SW480 (cell line): Measurements from ENCODE around the gene CDC40.
"Not testable (repeated sequence)": the region's sequence is repeated elsewhere in the genome, so short reads cannot be mapped to it uniquely, and the experiment has no call there.

Experiments used
- DNase-seq: peaks from one replicate; pipeline ENCODE4 v3.0.0-alpha.2; 2016; ENCODE audit warnings: low spot score

The CDC40 gene

GRCh38 chr6:110270165-110270564, 89.9 kb downstream of the CDC40 start:
- no peak for DNase-seq

GRCh38 chr6:110271732-110272022, 91.5 kb downstream of the CDC40 start:
- no peak for DNase-seq

GRCh38 chr6:110272781-110273180, 92.6 kb downstream of the CDC40 start:
- DNase-seq = not testable (repeated sequence)

GRCh38 chr6:110277100-110277665, 97.0 kb downstream of the CDC40 start:
- DNase-seq = no peak
